HCT116 (cell line): ENCODE data around the gene TMEM117. TPM values are rescaled to one million over a fixed set of nuclear protein-coding genes. Genes with fewer than 3 reads are reported as not detected.

Experiments used
- ATAC-seq: fragments of 200-7000 bp; cut with Tn5 transposase; 2 replicates; pipeline ENCODE4 v1.9.1; 2020; ENCODE audit warnings: mild to moderate bottlenecking, moderate library complexity
- BruUV-seq: library from RNA; stranded (reverse); fragments of 400-500 nt; replicated peaks from 2 replicates; lab custom pipeline; 2021; lab: Mats Ljungman, UMichigan
- CTCF ChIA-PET: fragments of 300-600 bp; sonication (Branson Sonifier 250); formaldehyde crosslinking; loops from one replicate; lab custom pipeline; 2021; ENCODE audit warnings: antibody characterized with exemption; lab: Charles Lee
- POLR2A ChIA-PET: fragments of 300-600, 350-600 bp; sonication (Branson Sonifier 250); formaldehyde crosslinking; loops from one replicate; lab custom pipeline; 2021; ENCODE audit warnings: antibody characterized with exemption; lab: Charles Lee
- RAD21 ChIA-PET, 2 experiments: fragments of 300-600 bp; sonication (Branson Sonifier 250); formaldehyde crosslinking; loops; one replicate each; lab custom pipeline; 2023; ENCODE audit warnings: low total read pairs in 2 of 2; ENCODE audit not compliant: uncharacterized antibody in 2 of 2, unreplicated experiment in 2 of 2, low non-redundant PET in 1 of 2; lab: Charles Lee
- DNase-seq: peaks from one replicate; pipeline ENCODE4 v3.0.0-alpha.2; 2010; ENCODE audit warnings: low read depth, low spot score
- H2AFZ ChIP-seq: fragments of 200-600 bp; shearing (Covaris generic), sonication (generic); 2 replicates; pipeline ENCODE4 v1.6.1; 2017; ENCODE audit warnings: low read depth, mixed run types, mixed read lengths, antibody characterized with exemption, low read length; ENCODE audit not compliant: poor library complexity, severe bottlenecking
- H3K27ac ChIP-seq: 2 replicates; pipeline ENCODE4 v1.5.1; 2012; ENCODE audit warnings: low read depth, low read length
- H3K27me3 ChIP-seq: fragments of 200-600 bp; sonication (generic); 2 replicates; pipeline ENCODE4 v1.6.1; 2016; ENCODE audit warnings: mixed run types, low read length, mixed read lengths; ENCODE audit not compliant: insufficient read depth
- H3K36me3 ChIP-seq, 2 experiments: fragments of 200-500 bp in 1 of 2; fragments of 200-600 bp in 1 of 2; sonication (Bioruptor generic) in 1 of 2; sonication (generic) in 1 of 2; 2 replicates each; pipeline versions ENCODE4 v1.5.1 to v1.6.1; 2014 to 2016; ENCODE audit warnings: low read length in 2 of 2, inconsistent platforms in 1 of 2, mixed read lengths in 1 of 2, mixed run types in 1 of 2; ENCODE audit not compliant: insufficient read depth in 2 of 2, control insufficient read depth in 1 of 2
- H3K4me1 ChIP-seq, 2 experiments: fragments of 200-600 bp in 1 of 2; sonication (generic) in 1 of 2; 2 replicates each; pipeline versions ENCODE4 v1.5.1 to v1.6.1; 2012 to 2017; ENCODE audit warnings: low read length in 2 of 2, inconsistent platforms in 1 of 2, mild to moderate bottlenecking in 1 of 2, mixed read lengths in 1 of 2, mixed run types in 1 of 2, moderate library complexity in 1 of 2; ENCODE audit not compliant: insufficient read depth in 2 of 2, control insufficient read depth in 1 of 2
- H3K4me2 ChIP-seq: fragments of 200-600 bp; sonication (generic); 2 replicates; pipeline ENCODE4 v1.6.1; 2017; ENCODE audit warnings: mixed run types, low read length, mixed read lengths
- H3K4me3 ChIP-seq, 2 experiments: fragments of 200-600 bp in 1 of 2; sonication (generic) in 1 of 2; replicated peaks in 1 of 2; 2 replicates each; pipeline ENCODE4 v1.5.1; 2011 to 2016; ENCODE audit warnings: low read length in 2 of 2, control low read depth in 1 of 2, low read depth in 1 of 2, mild to moderate bottlenecking in 1 of 2, mixed read lengths in 1 of 2, mixed run types in 1 of 2
- H3K79me2 ChIP-seq: fragments of 200-600 bp; sonication (generic); 2 replicates; pipeline ENCODE4 v1.6.1; 2017; ENCODE audit warnings: mild to moderate bottlenecking, mixed run types, low read length, moderate library complexity, mixed read lengths; ENCODE audit not compliant: insufficient read depth
- H3K9ac ChIP-seq: fragments of 200-600 bp; sonication (generic); 2 replicates; pipeline ENCODE4 v1.6.1; 2016; ENCODE audit warnings: low read length, mixed read lengths
- H3K9me2 ChIP-seq: fragments of 200-600 bp; sonication (generic), shearing (Covaris generic); 2 replicates; pipeline ENCODE4 v1.6.1; 2017; ENCODE audit warnings: mixed run types, mild to moderate bottlenecking, moderate library complexity; ENCODE audit not compliant: insufficient read depth
- H3K9me3 ChIP-seq, 2 experiments: fragments of 200-500 bp in 1 of 2; fragments of 200-600 bp in 1 of 2; sonication (Bioruptor generic) in 1 of 2; sonication (generic) in 1 of 2; 2 replicates each; pipeline ENCODE4 v1.6.1; 2014 to 2017; ENCODE audit warnings: low read length in 2 of 2, mixed read lengths in 2 of 2, inconsistent platforms in 1 of 2, low read depth in 1 of 2, mild to moderate bottlenecking in 1 of 2, mixed run types in 1 of 2, moderate library complexity in 1 of 2; ENCODE audit not compliant: control insufficient read depth in 1 of 2, insufficient read depth in 1 of 2
- H4K20me1 ChIP-seq: fragments of 200-600 bp; sonication (generic), shearing (Covaris generic); 2 replicates; pipeline ENCODE4 v1.6.1; 2017; ENCODE audit warnings: mixed run types, mild to moderate bottlenecking, moderate library complexity; ENCODE audit not compliant: insufficient read depth
- CBX3 ChIP-seq: IDR thresholded peaks from 2 replicates; pipeline ENCODE4 v1.6.1; 2012; ENCODE audit warnings: low read depth
- CEBPB ChIP-seq: IDR thresholded peaks from 2 replicates; pipeline ENCODE4 v1.6.1; 2012; ENCODE audit warnings: low read depth
- CTCF ChIP-seq, 3 experiments: fragments of 200-600 bp in 1 of 3; sonication (generic) in 1 of 3; IDR thresholded peaks in 2 of 3; conservative IDR thresholded peaks in 1 of 3; 2 replicates each; pipeline ENCODE4 v1.5.1; 2012 to 2017; ENCODE audit warnings: low read depth in 2 of 3, low read length in 2 of 3, antibody characterized with exemption in 1 of 3, borderline replicate concordance in 1 of 3, control low read depth in 1 of 3, mild to moderate bottlenecking in 1 of 3, mixed read lengths in 1 of 3, mixed run types in 1 of 3, moderate library complexity in 1 of 3; ENCODE audit not compliant: insufficient read depth in 1 of 3
- EGR1 ChIP-seq: IDR thresholded peaks from 2 replicates; pipeline ENCODE4 v1.6.1; 2012; ENCODE audit warnings: low read depth
- ELF1 ChIP-seq: IDR thresholded peaks from 2 replicates; pipeline ENCODE4 v1.6.1; 2012; ENCODE audit warnings: low read depth, borderline replicate concordance
- EZH2 ChIP-seq: fragments of 200-600 bp; sonication (generic); IDR thresholded peaks from 2 replicates; pipeline ENCODE4 v1.6.1; 2017; ENCODE audit warnings: antibody characterized with exemption, mixed run types
- EZH2phosphoT487 ChIP-seq: fragments of 200-600 bp; IDR thresholded peaks from 2 replicates; pipeline ENCODE4 v1.6.1; 2018; ENCODE audit warnings: antibody characterized with exemption, borderline replicate concordance
- FOSL1 ChIP-seq: IDR thresholded peaks from 2 replicates; pipeline ENCODE4 v1.6.1; 2012; ENCODE audit warnings: low read depth
- JUND ChIP-seq: IDR thresholded peaks from 2 replicates; pipeline ENCODE4 v1.6.1; 2012
- MAX ChIP-seq: IDR thresholded peaks from 2 replicates; pipeline ENCODE4 v1.6.1; 2012
- POLR2A ChIP-seq: IDR thresholded peaks from 2 replicates; pipeline ENCODE4 v1.7.0; 2011; ENCODE audit warnings: borderline replicate concordance; ENCODE audit not compliant: insufficient read depth, insufficient read length; ENCODE audit errors: extremely low read depth
- POLR2AphosphoS5 ChIP-seq: IDR thresholded peaks from 2 replicates; pipeline ENCODE4 v1.6.1; 2011; ENCODE audit warnings: mild to moderate bottlenecking, low read depth, low read length, moderate library complexity
- RAD21 ChIP-seq: IDR thresholded peaks from 2 replicates; pipeline ENCODE4 v1.6.1; 2012; ENCODE audit warnings: low read depth, mild to moderate bottlenecking
- REST ChIP-seq: IDR thresholded peaks from 2 replicates; pipeline ENCODE4 v1.6.1; 2012; ENCODE audit warnings: low read depth
- SIN3A ChIP-seq: IDR thresholded peaks from 2 replicates; pipeline ENCODE4 v1.6.1; 2012; ENCODE audit warnings: low read depth
- SP1 ChIP-seq: IDR thresholded peaks from 2 replicates; pipeline ENCODE4 v1.6.1; 2012; ENCODE audit warnings: low read depth
- TCF7L2 ChIP-seq: IDR thresholded peaks from 2 replicates; pipeline ENCODE4 v1.7.0; 2011; ENCODE audit warnings: borderline replicate concordance, inconsistent platforms; ENCODE audit not compliant: insufficient read depth, insufficient read length; ENCODE audit errors: extremely low read depth
- YY1 ChIP-seq: IDR thresholded peaks from 2 replicates; pipeline ENCODE4 v1.6.1; 2011; ENCODE audit warnings: low read length, low read depth, moderate library complexity, mild to moderate bottlenecking; ENCODE audit not compliant: insufficient replicate concordance; ENCODE audit errors: extremely low read depth
- ZFX ChIP-seq: fragments of 450-650 bp; IDR thresholded peaks from 2 replicates; pipeline ENCODE4 v1.6.1; 2017
- ZNF274 ChIP-seq: fragments of 200-500 bp; sonication (Bioruptor generic); IDR thresholded peaks from 2 replicates; pipeline ENCODE4 v1.6.1; 2014; ENCODE audit warnings: mild to moderate bottlenecking, low read depth, low read length, inconsistent platforms
- intact Hi-C: fragments of 100-400 bp; cut with micrococcal nuclease; formaldehyde crosslinking; loops from 2 replicates; pipeline ENCODE4 v1.10.0; 2022
- total RNA-seq: library from RNA; stranded (reverse); gene quantifications from one replicate; pipeline ENCODE4 v1.2.1, GENCODE V29; 2021; ENCODE audit not compliant: unreplicated experiment

The TMEM117 gene
- total RNA-seq, 1 experiment from 2014 or later = 3.6 TPM

- RAD21 ChIA-PET = no interaction called here
- ATAC-seq (no peak), DNase-seq (no peak)
- no peak overlapping the region for H3K9ac ChIP-seq
- CTCF ChIA-PET = no interaction called here
- H3K36me3 ChIP-seq = no peaks in the 10 kb centered on the region
- H3K4me2 ChIP-seq = no peak overlapping the region
- H3K9me2 ChIP-seq = no peaks in the 10 kb centered on the region
- TF ChIP-seq ELF1 = no peak
- TF ChIP-seq SP1 = no peak
- no peak for TF ChIP-seq ZFX
- no peak for TF ChIP-seq CTCF (IDR thresholded peaks at IDR 0.05 in 2 of 3, conservative IDR thresholded peaks at IDR 0.05 in 1 of 3; ENCODE audit: borderline replicate concordance in 1 of 3, insufficient read depth in 1 of 3, low read depth in 2 of 3, low read length in 2 of 3)
- no peak for TF ChIP-seq CBX3
- TF ChIP-seq CEBPB = no peak
- no peak for TF ChIP-seq ZNF274
- no peak for TF ChIP-seq EGR1
- no peak for TF ChIP-seq YY1
- no peak for TF ChIP-seq POLR2A
- TF ChIP-seq EZH2 = no peak
- no peak for TF ChIP-seq SIN3A
- TF ChIP-seq EZH2phosphoT487 = no peak
- TF ChIP-seq POLR2AphosphoS5 = no peak
- no peak for TF ChIP-seq TCF7L2
- no peak for TF ChIP-seq JUND
- no peak for TF ChIP-seq RAD21
- TF ChIP-seq FOSL1 = no peak
- no peak for TF ChIP-seq MAX
- TF ChIP-seq REST = no peak
- no TSS peak for BruUV-seq
- intact Hi-C loops = no loop called here
- H3K9me3 ChIP-seq = no peaks in the 10 kb centered on the region
- no peak overlapping the region for H2AFZ ChIP-seq
- no peaks in the 10 kb centered on the region for H3K4me1 ChIP-seq
- no peaks in the 10 kb centered on the region for H4K20me1 ChIP-seq
- no peaks in the 10 kb centered on the region for H3K79me2 ChIP-seq
- H3K4me3 ChIP-seq = no peak overlapping the region
- no peak overlapping the region for H3K27ac ChIP-seq
- POLR2A ChIA-PET = no interaction called here
- H3K27me3 ChIP-seq = no peaks in the 10 kb centered on the region
Observed at GRCh38 chr12:44433659-44434058, 597.8 kb downstream of the TMEM117 start.
